Left kidney (tissue), 1 donor: Measurements from ENCODE around the gene HTN3. TPM values are rescaled to one million over a fixed set of nuclear protein-coding genes. Genes with fewer than 3 reads are reported as not detected.

Experiments used
- polyA plus RNA-seq: library from polyadenylated mRNA; unstranded; fragments of 120-200 nt; gene quantifications from one replicate; pipeline ENCODE4 v1.2.1, GENCODE V29; 2013; ENCODE audit not compliant: insufficient read length

HTN3 gene
- polyA plus RNA-seq, 1 donor = not detected

Other genes starting within 250 kb of the HTN3 start
- gene SULT1E1, start 168.3 kb upstream of the HTN3 start, polyA plus RNA-seq = 585 TPM
- not detected for gene CSN1S1, start 97.4 kb upstream of the HTN3 start, polyA plus RNA-seq
- gene CSN2, start 62.7 kb upstream of the HTN3 start, polyA plus RNA-seq = not detected
- gene STATH, start 32.5 kb upstream of the HTN3 start, polyA plus RNA-seq = 1.5 TPM
- gene HTN1, start 22.0 kb downstream of the HTN3 start, polyA plus RNA-seq = 0.07 TPM
- 0.15 TPM for gene PRR27, start 125.8 kb downstream of the HTN3 start, polyA plus RNA-seq
- gene ODAM, start 167.3 kb downstream of the HTN3 start, polyA plus RNA-seq = 1.8 TPM
- 0.58 TPM for gene FDCSP, start 197.7 kb downstream of the HTN3 start, polyA plus RNA-seq
- gene CSN3, start 214.1 kb downstream of the HTN3 start, polyA plus RNA-seq = not detected